K562 (cell line): ENCODE results near the gene PBXIP1. TPM values are rescaled to one million over a fixed set of nuclear protein-coding genes. Genes with fewer than 3 reads are reported as not detected.

Experiments
- CREM ChIP-seq: IDR thresholded peaks from 2 replicates; pipeline ENCODE4 v1.6.1; 2014; ENCODE audit warnings: antibody characterized with exemption, low read depth
- GABPB2 ChIP-seq: fragments of 250-450 bp; sonication (Bioruptor Pico); conservative IDR thresholded peaks from 2 replicates; pipeline ENCODE4 v1.5.1; 2021; ENCODE audit warnings: mild to moderate bottlenecking
- GTF2B ChIP-seq: IDR thresholded peaks from 2 replicates; pipeline ENCODE4 v1.6.1; 2011; ENCODE audit not compliant: insufficient read length; ENCODE audit errors: extremely low read depth
- NFYB ChIP-seq: IDR thresholded peaks from 2 replicates; pipeline ENCODE4 v1.6.1; 2011; ENCODE audit warnings: mild to moderate bottlenecking, moderate library complexity; ENCODE audit not compliant: insufficient read length; ENCODE audit errors: extremely low read depth
- RBM25 ChIP-seq: fragments of 200-400 bp; formaldehyde crosslinking; IDR thresholded peaks from 2 replicates; pipeline ENCODE4 v1.6.1; 2018; ENCODE audit warnings: low read length, low read depth, moderate library complexity; ENCODE audit not compliant: severe bottlenecking
- SMAD2 ChIP-seq: fragments of 150-350 bp; IDR thresholded peaks from 2 replicates; pipeline ENCODE4 v1.6.1; 2014; ENCODE audit warnings: low read depth, mild to moderate bottlenecking, low read length
- SPI1 ChIP-seq: IDR thresholded peaks from 2 replicates; pipeline ENCODE4 v1.6.1; 2011; ENCODE audit warnings: low read depth, low read length, control low read depth, borderline replicate concordance
- SRSF7 ChIP-seq: fragments of 200-400 bp; formaldehyde crosslinking; optimal IDR thresholded peaks from 2 replicates; pipeline ENCODE3; 2017; ENCODE audit warnings: mild to moderate bottlenecking, low read depth, low read length
- TAF7 ChIP-seq: fragments of 450-650 bp; IDR thresholded peaks from 2 replicates; pipeline ENCODE4 v1.6.1; 2016; ENCODE audit warnings: missing genetic modification characterization, missing compliant biosample characterization
- ZBED1 ChIP-seq: IDR thresholded peaks from 2 replicates; pipeline ENCODE4 v1.6.1; 2014
- ZBTB40 ChIP-seq, 2 experiments: fragments of 450-650 bp in 1 of 2; sonication (generic) in 1 of 2; formaldehyde crosslinking in 1 of 2; IDR thresholded peaks; 2 replicates each; pipeline versions ENCODE4 v1.7.1 to v1.9.0; 2016 to 2022; ENCODE audit warnings: inconsistent platforms in 1 of 2, mild to moderate bottlenecking in 1 of 2, missing genetic modification reagents in 1 of 2
- ZNF280B ChIP-seq: fragments of 250-450 bp; sonication (Bioruptor Pico); IDR thresholded peaks from 2 replicates; pipeline ENCODE4 v1.5.1; 2021; ENCODE audit warnings: mild to moderate bottlenecking
- ZNF511 ChIP-seq: sonication (generic); formaldehyde crosslinking; IDR thresholded peaks from 2 replicates; pipeline ENCODE4 v1.8.0; 2022; ENCODE audit warnings: mild to moderate bottlenecking, missing genetic modification reagents
- ZNF644 ChIP-seq: fragments of 200-800 bp; sonication (Bioruptor generic); IDR thresholded peaks from 2 replicates; pipeline ENCODE4 v1.6.1; 2016; ENCODE audit warnings: low read depth, missing genetic modification characterization, missing compliant biosample characterization
- polyA plus RNA-seq, 8 experiments: library from polyadenylated mRNA; depleted of rRNA in 4 of 8; stranded (reverse) in 5 of 8; unstranded in 3 of 8; fragments of >200 nt; fragmentation: Nextera tagmentation in 2 of 8; fragmentation: Illumina TruSeq in 1 of 8; extraction: Ambion mirVana in 2 of 8; extraction: Trizol in 1 of 8; gene quantifications; 2 replicates each; pipeline versions ENCODE4 v1.2.1 to v1.2.3, GENCODE V29; 2011 to 2014; ENCODE audit warnings: inconsistent platforms in 1 of 8, missing spikeins in 1 of 8
- total RNA-seq, 7 experiments: library from RNA; depleted of rRNA in 6 of 7; stranded (reverse); fragments of >200 nt in 6 of 7; fragmentation: Illumina TruSeq in 2 of 7; extraction: Trizol in 2 of 7; gene quantifications; 2 replicates each; pipeline versions ENCODE4 v1.2.1 to v1.2.3, GENCODE V29; 2011 to 2021; ENCODE audit warnings: low replicate concordance in 1 of 7

PBXIP1 gene
- total and polyA plus RNA-seq, 9 of the 15 experiments (the other 6 are each of a cell fraction or from before 2014, with no cell fraction given): 0.13 to 8.3 (median 5.8) TPM

GRCh38 chr1:154974102-154974807 is 18.4 kb upstream of the PBXIP1 start, which contains the start of gene CKS1B (continued):
- TF ChIP-seq ZBTB40 (IDR thresholded peaks at IDR 0.05) (peak; percentile 99), ZBTB40 (CRISPR knock-in tag; IDR thresholded peaks at IDR 0.05) (peak; percentile 91), CREM (peak; percentile 78), RBM25 (peak; percentile 97), SMAD2 (no peak), GTF2B (peak; percentile 19), ZNF511 (CRISPR knock-in tag) (no peak; the same call in 1 of the 2 replicates), ZNF280B (no peak), GABPB2 (CRISPR knock-in tag) (no peak), SRSF7 (no peak), SPI1 (peak; percentile 43; the same call in 1 of the 2 replicates), ZBED1 (no peak), TAF7 (tag) (peak; percentile 62; the same call in 1 of the 2 replicates), NFYB (peak; percentile 92), ZNF644 (tag) (no peak)
